GM18951 (cell line): ENCODE data around the gene PHEX.

Experiments used
- POLR2A ChIP-seq: IDR thresholded peaks from 4 replicates; pipeline ENCODE4 v1.6.1; 2011; ENCODE audit warnings: mild to moderate bottlenecking; ENCODE audit not compliant: insufficient read length, insufficient read depth; ENCODE audit errors: extremely low read depth
- in situ Hi-C: fragments of 300-500 bp; cut with MboI; formaldehyde crosslinking; loops from one replicate; pipeline ENCODE4 v1.12.0; 2022; ENCODE audit warnings: low sequenced_read_pairs, mixed read lengths, inconsistent platforms; ENCODE audit not compliant: unreplicated experiment

Gene PHEX

DNA sequence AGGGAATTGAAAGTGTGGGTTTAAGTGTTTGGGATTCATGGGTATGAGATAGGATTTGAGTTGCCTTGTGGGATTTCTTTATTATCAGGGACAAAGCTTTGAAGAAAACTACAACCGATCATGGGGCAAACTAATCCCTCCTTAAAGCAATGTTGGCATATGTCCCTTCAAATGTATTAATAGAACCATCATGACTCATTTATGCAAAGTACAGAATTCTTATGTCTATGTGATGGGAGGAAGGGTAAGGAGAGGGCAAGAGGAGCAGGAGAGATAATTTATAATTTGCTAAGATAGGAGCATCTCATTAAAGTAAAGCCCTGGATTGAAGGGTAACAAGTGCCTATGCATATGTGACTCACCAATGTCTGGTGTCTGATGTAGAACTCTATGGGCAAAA lies 94.2 kb downstream of the PHEX start:
- no peak for TF ChIP-seq POLR2A
- in situ Hi-C loops = no loop called here

GRCh38 chrX:22128961-22129360 lies 96.8 kb downstream of the PHEX start:
- in situ Hi-C loops = no loop called here
- TF ChIP-seq POLR2A = no peak

DNA sequence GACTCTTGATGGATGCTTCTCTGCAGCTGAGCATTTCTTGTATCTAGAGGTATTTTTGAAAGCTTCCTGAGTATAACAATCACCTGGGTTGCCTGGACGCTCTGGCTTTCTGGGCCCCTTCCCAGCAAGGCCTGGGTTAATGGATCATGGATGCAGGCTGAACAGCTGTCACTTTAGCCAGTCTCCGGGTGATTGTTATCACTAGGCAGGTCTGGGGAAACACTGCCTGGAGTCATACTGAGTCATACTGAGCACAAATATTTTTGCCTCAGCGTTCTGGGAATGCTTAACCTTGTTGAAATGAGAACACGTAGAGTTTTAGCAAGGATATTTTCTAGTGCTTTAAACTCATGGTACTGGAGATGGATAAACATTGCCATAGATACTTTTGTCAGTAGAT lies 102.6 kb downstream of the PHEX start:
- no peak for TF ChIP-seq POLR2A
- in situ Hi-C loops = no loop called here

GRCh38 chrX:22135171-22135711 lies 103.1 kb downstream of the PHEX start:
- in situ Hi-C loops = no loop called here
- no peak for TF ChIP-seq POLR2A

DNA sequence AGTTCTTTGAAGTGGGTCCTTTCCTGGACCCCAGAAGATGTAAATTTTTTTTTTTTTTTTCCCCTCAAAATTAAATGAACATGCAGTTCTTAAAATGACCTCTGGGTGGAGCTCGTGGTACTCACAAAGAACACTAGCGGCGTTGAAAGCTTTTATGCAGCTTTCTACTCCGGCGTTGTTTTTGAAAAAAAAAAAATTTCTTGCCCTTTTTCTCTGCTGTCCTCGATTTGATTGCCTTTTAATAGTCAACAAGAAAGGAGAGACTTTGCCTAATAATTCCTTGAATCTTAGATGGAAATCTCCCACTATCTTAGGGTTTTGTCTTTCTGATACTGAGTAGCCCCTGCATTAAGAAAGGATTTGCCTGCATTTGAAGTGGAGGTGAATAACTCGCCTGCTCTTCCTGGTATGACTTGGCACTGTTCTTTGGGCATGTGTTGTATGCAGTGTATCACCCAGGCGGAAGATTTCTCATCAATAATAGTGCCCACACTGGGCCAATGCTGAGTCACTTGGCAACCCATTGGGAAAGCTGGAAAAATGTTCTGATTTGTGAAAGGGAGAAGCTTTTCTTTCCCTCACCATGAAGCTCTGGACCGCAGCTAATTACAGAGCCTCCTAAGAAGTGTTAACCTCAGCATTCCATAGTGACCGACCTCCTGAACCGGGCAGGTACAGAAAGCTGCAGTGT lies 104.0 kb downstream of the PHEX start:
- no peak for TF ChIP-seq POLR2A
- in situ Hi-C loops = no loop called here

GRCh38 chrX:22136711-22137110 lies 104.6 kb downstream of the PHEX start:
- in situ Hi-C loops = no loop called here
- TF ChIP-seq POLR2A = no peak

GRCh38 chrX:22139822-22140221 lies 107.7 kb downstream of the PHEX start:
- TF ChIP-seq POLR2A = no peak
- in situ Hi-C loops = no loop called here

GRCh38 chrX:22141047-22141730 lies 109.1 kb downstream of the PHEX start:
- in situ Hi-C loops = no loop called here
- no peak for TF ChIP-seq POLR2A

DNA sequence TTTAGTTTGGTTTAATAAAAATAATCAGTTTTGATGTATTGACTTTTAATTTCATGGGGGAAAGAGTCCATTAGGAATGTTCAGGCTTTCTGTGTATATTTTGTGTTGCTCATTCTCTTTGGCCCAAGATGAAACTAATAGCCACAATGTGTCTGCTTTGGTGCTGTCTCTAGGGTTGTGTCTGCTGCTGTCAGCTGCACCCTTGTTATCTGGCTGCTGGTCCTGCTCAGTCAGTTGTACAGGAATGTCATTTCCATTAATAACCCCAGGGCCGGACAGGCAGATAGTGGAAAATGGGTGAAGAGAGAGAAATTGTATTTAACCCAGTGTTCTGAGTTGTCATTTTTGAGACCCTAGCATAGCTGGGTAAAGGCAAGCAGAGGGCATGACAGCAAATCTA lies 115.1 kb downstream of the PHEX start:
- no peak for TF ChIP-seq POLR2A

GRCh38 chrX:22147942-22148341 lies 115.8 kb downstream of the PHEX start:
- in situ Hi-C loops = no loop called here

More for the DNA sequence above, 115.1 kb downstream of the PHEX start:
- in situ Hi-C loops = no loop called here

DNA sequence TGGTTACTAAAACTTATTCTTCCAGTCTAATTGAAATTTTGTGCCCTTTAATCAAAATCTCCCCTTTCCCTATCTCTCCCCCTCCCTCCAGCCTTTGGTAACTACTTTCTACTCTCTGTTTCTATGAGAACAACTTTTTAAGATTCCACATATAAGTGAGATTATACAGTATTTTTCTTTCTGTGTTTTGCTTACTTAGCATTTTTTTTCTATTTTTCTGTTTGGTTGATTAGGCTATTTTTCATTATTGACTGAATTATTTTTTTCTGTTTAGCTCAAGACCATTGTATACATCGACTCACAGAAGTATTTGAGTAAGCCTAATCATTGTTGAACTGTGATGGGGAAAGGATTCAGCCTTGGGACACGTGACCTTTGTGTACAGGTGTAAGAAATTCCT lies 116.4 kb downstream of the PHEX start:
- in situ Hi-C loops = no loop called here
- TF ChIP-seq POLR2A = no peak

More at GRCh38 chrX:22147942-22148341, 115.8 kb downstream of the PHEX start:
- no peak for TF ChIP-seq POLR2A

DNA sequence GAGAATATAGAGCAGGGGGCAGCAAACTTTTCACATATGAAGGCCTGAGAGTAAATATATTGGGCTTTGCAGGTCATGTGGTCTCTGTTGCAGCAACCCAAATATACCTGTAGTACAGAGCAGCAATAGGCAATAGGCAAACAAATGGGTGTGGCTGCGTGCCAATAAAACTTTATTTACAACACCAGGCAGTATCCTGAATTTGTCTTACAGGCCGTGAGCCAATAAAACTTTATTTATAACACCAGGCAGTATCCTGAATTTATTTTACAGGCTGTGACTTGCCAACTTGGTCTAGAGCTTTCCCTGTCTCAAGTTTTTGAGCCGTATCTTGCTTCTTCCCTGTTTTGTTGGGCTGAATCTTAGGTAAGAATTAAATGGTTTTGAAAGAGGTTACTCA lies 118.2 kb downstream of the PHEX start:
- no peak for TF ChIP-seq POLR2A
- in situ Hi-C loops = no loop called here

DNA sequence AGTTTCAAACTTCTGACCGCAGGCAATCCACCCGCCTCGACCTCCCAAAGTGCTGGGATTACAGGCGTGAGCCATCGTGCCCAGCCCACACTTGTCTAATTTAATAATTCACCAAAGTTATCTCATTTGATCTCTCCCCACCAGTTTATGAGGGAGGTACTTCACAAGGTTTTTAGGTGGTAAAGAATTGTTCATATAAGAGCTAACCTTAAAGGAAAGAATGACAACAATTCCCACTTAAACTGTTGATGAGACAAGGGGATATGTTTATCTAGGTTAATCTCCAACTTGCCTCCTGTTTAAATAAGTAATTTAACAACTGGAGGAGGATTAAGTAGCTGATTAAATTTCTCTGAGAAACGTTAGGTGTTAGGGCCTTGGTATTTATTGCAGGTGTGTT lies 123.0 kb downstream of the PHEX start:
- in situ Hi-C loops = no loop called here
- TF ChIP-seq POLR2A = no peak

- in situ Hi-C loops = no loop called here
- TF ChIP-seq POLR2A = no peak
Observed at GRCh38 chrX:22159071-22159470, 126.9 kb downstream of the PHEX start.
